DND-41 (cell line): ENCODE results near the gene SNRPE.

Source experiments
- ATAC-seq: fragments of 200-7000 bp; cut with Tn5 transposase; 3 replicates; pipeline ENCODE4 v1.9.1; 2021; ENCODE audit warnings: low read depth; ENCODE audit not compliant: insufficient read depth
- DNase-seq: peaks from one replicate; pipeline ENCODE4 v3.0.0-alpha.2; 2020
- H2AFZ ChIP-seq: 2 replicates; pipeline ENCODE4 v1.6.0; 2012; ENCODE audit warnings: low read depth, low read length
- H3K27ac ChIP-seq: 2 replicates; pipeline ENCODE4 v1.5.1; 2012; ENCODE audit warnings: low read length, inconsistent platforms
- H3K27me3 ChIP-seq: fragments of 200-600 bp; sonication (generic); 2 replicates; pipeline ENCODE4 v1.6.0; 2012; ENCODE audit warnings: low read length, mild to moderate bottlenecking, inconsistent platforms; ENCODE audit not compliant: insufficient read depth, poor library complexity
- H3K36me3 ChIP-seq: 2 replicates; pipeline ENCODE4 v1.5.1; 2012; ENCODE audit warnings: low read length, inconsistent platforms; ENCODE audit not compliant: insufficient read depth
- H3K4me1 ChIP-seq: 2 replicates; pipeline ENCODE4 v1.5.1; 2012; ENCODE audit warnings: mild to moderate bottlenecking, low read length; ENCODE audit not compliant: insufficient read depth
- H3K4me2 ChIP-seq: 2 replicates; pipeline ENCODE4 v1.6.0; 2012; ENCODE audit warnings: mild to moderate bottlenecking, moderate library complexity, low read length, inconsistent platforms; ENCODE audit not compliant: insufficient read depth
- H3K4me3 ChIP-seq, 2 experiments: fragments of 200-600 bp in 1 of 2; shearing (Covaris generic) in 1 of 2; 2 replicates each; pipeline ENCODE4 v1.5.1; 2012 to 2016; ENCODE audit warnings: inconsistent platforms in 2 of 2, low read length in 2 of 2, mild to moderate bottlenecking in 2 of 2, low read depth in 1 of 2, moderate library complexity in 1 of 2
- H3K79me2 ChIP-seq: 2 replicates; pipeline ENCODE4 v1.6.0; 2012; ENCODE audit warnings: low read length, inconsistent platforms; ENCODE audit not compliant: insufficient read depth
- H3K9ac ChIP-seq: 2 replicates; pipeline ENCODE4 v1.6.0; 2012; ENCODE audit warnings: low read depth, mild to moderate bottlenecking, inconsistent platforms, low read length, moderate library complexity
- H3K9me3 ChIP-seq: 2 replicates; pipeline ENCODE4 v1.5.1; 2012; ENCODE audit warnings: low read length, moderate library complexity, mild to moderate bottlenecking, inconsistent platforms; ENCODE audit not compliant: insufficient read depth, severe bottlenecking
- H4K20me1 ChIP-seq: 2 replicates; pipeline ENCODE4 v1.6.0; 2012; ENCODE audit warnings: low read length; ENCODE audit not compliant: insufficient read depth
- CTCF ChIP-seq: IDR thresholded peaks from 2 replicates; pipeline ENCODE4 v1.5.1; 2012; ENCODE audit warnings: borderline replicate concordance, low read length, moderate library complexity, mild to moderate bottlenecking; ENCODE audit not compliant: poor library complexity, severe bottlenecking; ENCODE audit errors: extremely low read depth
- EZH2 ChIP-seq: IDR thresholded peaks from 3 replicates; pipeline ENCODE4 v1.6.1; 2012; ENCODE audit warnings: borderline replicate concordance, low read depth, mild to moderate bottlenecking, moderate library complexity, low read length, inconsistent platforms; ENCODE audit not compliant: severe bottlenecking

SNRPE gene

GRCh38 chr1:203858975-203859374, 2.4 kb upstream of the SNRPE start:
- H3K4me2 ChIP-seq, result no peak overlapping the region
- no peak overlapping the region for H3K4me3 ChIP-seq
- no peak for ATAC-seq
- no peaks in the 10 kb centered on the region for H3K9me3 ChIP-seq
- H4K20me1 ChIP-seq, result no peaks in the 10 kb centered on the region
- no peaks in the 10 kb centered on the region for H3K27me3 ChIP-seq
- TF ChIP-seq CTCF (no peak), EZH2 (no peak)
- DNase-seq, result no peak
- peaks cover 26% of the 10 kb centered on the region for H3K79me2 ChIP-seq
- H2AFZ ChIP-seq, result no peak overlapping the region
- H3K36me3 ChIP-seq, result peaks cover 24% of the 10 kb centered on the region
- peaks cover 26% of the 10 kb centered on the region for H3K4me1 ChIP-seq
- H3K9ac ChIP-seq, result no peak overlapping the region
- H3K27ac ChIP-seq, result no peak overlapping the region

- no peak for DNase-seq
- H3K9me3 ChIP-seq, result no peaks in the 10 kb centered on the region
- H3K9ac ChIP-seq, result peak overlapping the region; percentile 70
- H2AFZ ChIP-seq, result peak overlapping the region; percentile 85
- no peaks in the 10 kb centered on the region for H3K27me3 ChIP-seq
- peaks cover 30% of the 10 kb centered on the region for H3K4me1 ChIP-seq
- H3K79me2 ChIP-seq, result peaks cover 40% of the 10 kb centered on the region
- ATAC-seq, result no peak
- peak overlapping the region in 1 of 2 experiments; percentile 59; a peak in 2 of 4 replicates for H3K4me3 ChIP-seq
- peak overlapping the region; percentile 57 for H3K4me2 ChIP-seq
- TF ChIP-seq EZH2 (no peak), CTCF (no peak)
- peaks cover 25% of the 10 kb centered on the region for H3K36me3 ChIP-seq
- peak overlapping the region; percentile 45 for H3K27ac ChIP-seq
- H4K20me1 ChIP-seq, result no peaks in the 10 kb centered on the region
Observed at GRCh38 chr1:203860396-203861025, 888 bp upstream of the SNRPE start.

DNA sequence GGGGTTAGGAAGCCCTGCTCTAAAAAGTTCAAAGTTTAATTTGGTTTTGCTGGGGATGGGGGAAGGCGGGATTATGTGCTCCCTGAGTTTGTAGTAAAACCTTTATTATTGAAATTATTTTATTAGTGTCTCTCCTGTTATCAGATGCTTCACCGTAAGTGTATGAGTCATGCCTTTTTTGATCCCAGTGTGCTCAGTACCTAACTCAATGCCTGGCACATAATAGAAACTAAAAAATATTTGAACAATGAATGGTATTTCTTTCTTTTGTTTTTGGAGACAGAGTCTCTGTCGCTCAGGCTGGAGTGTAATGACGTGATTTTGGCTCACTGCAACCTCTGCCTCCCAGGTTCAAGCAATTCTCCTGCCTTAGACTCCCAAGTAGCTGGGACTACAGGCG, 6.4 kb downstream of the SNRPE start:
- Histone ChIP-seq H3K79me2 (peaks cover 29% of the 10 kb centered on the region), H2AFZ (no peak overlapping the region), H3K9ac (no peak overlapping the region), H3K9me3 (no peaks in the 10 kb centered on the region), H3K27ac (no peak overlapping the region), H3K36me3 (peaks cover 83% of the 10 kb centered on the region), H3K27me3 (no peaks in the 10 kb centered on the region), H3K4me2 (no peak overlapping the region), H3K4me3 (no peak overlapping the region), H4K20me1 (peaks cover 10% of the 10 kb centered on the region; the same call in 1 of the 2 replicates), H3K4me1 (peaks cover 16% of the 10 kb centered on the region)
- no peak for DNase-seq
- TF ChIP-seq CTCF, result no peak
- TF ChIP-seq EZH2, result no peak
- no peak for ATAC-seq
